ENCODE results near the gene NPTN.

NPTN gene

GRCh38 chr15:73608475-73608874 lies 24.7 kb downstream of the NPTN start:
- TF ChIP-seq REST (IDR thresholded peaks at IDR 0.05; ENCODE audit: insufficient read depth in 1 of 2, low read depth in 2 of 2, low read length in 2 of 2) (no peak), FOXP2 (optimal IDR thresholded peaks at IDR 0.05; ENCODE audit: borderline replicate concordance, extremely low read depth, extremely low read length, insufficient read depth) (no peak), SIN3A (IDR thresholded peaks at IDR 0.05; ENCODE audit: borderline replicate concordance, insufficient read depth, low read length) (no peak), TAF1 (IDR thresholded peaks at IDR 0.05; ENCODE audit: borderline replicate concordance, insufficient read depth, low read length) (no peak), POLR2AphosphoS5 (IDR thresholded peaks at IDR 0.05; ENCODE audit: low read depth, low read length) (no peak)

GRCh38 chr15:73607843-73608242 lies 25.3 kb downstream of the NPTN start:
- TF ChIP-seq REST (IDR thresholded peaks at IDR 0.05; ENCODE audit: insufficient read depth in 1 of 2, low read depth in 2 of 2, low read length in 2 of 2): no peak
- no peak for TF ChIP-seq SIN3A (IDR thresholded peaks at IDR 0.05; ENCODE audit: borderline replicate concordance, insufficient read depth, low read length)
- no peak for TF ChIP-seq FOXP2 (optimal IDR thresholded peaks at IDR 0.05; ENCODE audit: borderline replicate concordance, extremely low read depth, extremely low read length, insufficient read depth)
- TF ChIP-seq TAF1 (IDR thresholded peaks at IDR 0.05; ENCODE audit: borderline replicate concordance, insufficient read depth, low read length): no peak
- TF ChIP-seq POLR2AphosphoS5 (IDR thresholded peaks at IDR 0.05; ENCODE audit: low read depth, low read length): no peak

GRCh38 chr15:73607405-73607804 lies 25.8 kb downstream of the NPTN start:
- TF ChIP-seq POLR2AphosphoS5 (IDR thresholded peaks at IDR 0.05; ENCODE audit: low read depth, low read length) (no peak), TAF1 (IDR thresholded peaks at IDR 0.05; ENCODE audit: borderline replicate concordance, insufficient read depth, low read length) (no peak), FOXP2 (optimal IDR thresholded peaks at IDR 0.05; ENCODE audit: borderline replicate concordance, extremely low read depth, extremely low read length, insufficient read depth) (no peak), SIN3A (IDR thresholded peaks at IDR 0.05; ENCODE audit: borderline replicate concordance, insufficient read depth, low read length) (no peak), REST (IDR thresholded peaks at IDR 0.05; ENCODE audit: insufficient read depth in 1 of 2, low read depth in 2 of 2, low read length in 2 of 2) (no peak)

- TF ChIP-seq SIN3A (IDR thresholded peaks at IDR 0.05; ENCODE audit: borderline replicate concordance, insufficient read depth, low read length) (no peak), REST (IDR thresholded peaks at IDR 0.05; ENCODE audit: insufficient read depth in 1 of 2, low read depth in 2 of 2, low read length in 2 of 2) (no peak), POLR2AphosphoS5 (IDR thresholded peaks at IDR 0.05; ENCODE audit: low read depth, low read length) (no peak), TAF1 (IDR thresholded peaks at IDR 0.05; ENCODE audit: borderline replicate concordance, insufficient read depth, low read length) (no peak), FOXP2 (optimal IDR thresholded peaks at IDR 0.05; ENCODE audit: borderline replicate concordance, extremely low read depth, extremely low read length, insufficient read depth) (no peak)
Observed at GRCh38 chr15:73605759-73606436, 27.3 kb downstream of the NPTN start.
